Measurements from ENCODE around the gene PCDHB3. TPM values are rescaled to one million over a fixed set of nuclear protein-coding genes. Genes with fewer than 3 reads are reported as not detected.
"Not testable (repeated sequence)": the region's sequence is repeated elsewhere in the genome, so short reads cannot be mapped to it uniquely, and the experiment has no call there.

The PCDHB3 gene
- total RNA-seq, 2 donors from 2014 or later = 0.40 to 1.5 TPM

DNA sequence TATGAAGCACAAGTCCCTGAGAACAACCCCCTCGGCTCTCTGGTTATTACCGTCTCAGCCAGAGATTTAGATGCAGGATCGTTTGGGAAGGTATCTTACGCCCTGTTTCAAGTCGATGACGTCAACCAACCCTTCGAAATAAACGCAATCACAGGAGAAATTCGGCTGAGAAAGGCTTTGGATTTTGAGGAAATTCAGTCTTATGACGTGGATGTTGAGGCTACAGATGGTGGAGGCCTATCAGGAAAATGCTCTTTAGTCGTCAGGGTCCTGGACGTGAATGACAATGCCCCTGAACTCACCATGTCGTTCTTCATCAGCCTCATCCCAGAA lies 50.7 kb downstream of the PCDHB3 start:
- Histone ChIP-seq H3K4me3 (no peak overlapping the region), H3K36me3 (no peaks in the 10 kb centered on the region), H3K4me1 (no peaks in the 10 kb centered on the region), H3K9ac (ENCODE audit: low read depth in 2 of 2, low read length in 2 of 2) (no peak overlapping the region), H3K27ac (no peak overlapping the region), H3K9me3 (no peaks in the 10 kb centered on the region), H3K27me3 (no peaks in the 10 kb centered on the region)
- TF ChIP-seq, protein P1, sequence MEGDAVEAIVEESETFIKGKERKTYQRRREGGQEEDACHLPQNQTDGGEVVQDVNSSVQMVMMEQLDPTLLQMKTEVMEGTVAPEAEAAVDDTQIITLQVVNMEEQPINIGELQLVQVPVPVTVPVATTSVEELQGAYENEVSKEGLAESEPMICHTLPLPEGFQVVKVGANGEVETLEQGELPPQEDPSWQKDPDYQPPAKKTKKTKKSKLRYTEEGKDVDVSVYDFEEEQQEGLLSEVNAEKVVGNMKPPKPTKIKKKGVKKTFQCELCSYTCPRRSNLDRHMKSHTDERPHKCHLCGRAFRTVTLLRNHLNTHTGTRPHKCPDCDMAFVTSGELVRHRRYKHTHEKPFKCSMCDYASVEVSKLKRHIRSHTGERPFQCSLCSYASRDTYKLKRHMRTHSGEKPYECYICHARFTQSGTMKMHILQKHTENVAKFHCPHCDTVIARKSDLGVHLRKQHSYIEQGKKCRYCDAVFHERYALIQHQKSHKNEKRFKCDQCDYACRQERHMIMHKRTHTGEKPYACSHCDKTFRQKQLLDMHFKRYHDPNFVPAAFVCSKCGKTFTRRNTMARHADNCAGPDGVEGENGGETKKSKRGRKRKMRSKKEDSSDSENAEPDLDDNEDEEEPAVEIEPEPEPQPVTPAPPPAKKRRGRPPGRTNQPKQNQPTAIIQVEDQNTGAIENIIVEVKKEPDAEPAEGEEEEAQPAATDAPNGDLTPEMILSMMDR (IDR thresholded peaks at IDR 0.05) = no peak
- DNase-seq = no peak
- intact Hi-C loops (cut with DNase I) = no loop called here

DNA sequence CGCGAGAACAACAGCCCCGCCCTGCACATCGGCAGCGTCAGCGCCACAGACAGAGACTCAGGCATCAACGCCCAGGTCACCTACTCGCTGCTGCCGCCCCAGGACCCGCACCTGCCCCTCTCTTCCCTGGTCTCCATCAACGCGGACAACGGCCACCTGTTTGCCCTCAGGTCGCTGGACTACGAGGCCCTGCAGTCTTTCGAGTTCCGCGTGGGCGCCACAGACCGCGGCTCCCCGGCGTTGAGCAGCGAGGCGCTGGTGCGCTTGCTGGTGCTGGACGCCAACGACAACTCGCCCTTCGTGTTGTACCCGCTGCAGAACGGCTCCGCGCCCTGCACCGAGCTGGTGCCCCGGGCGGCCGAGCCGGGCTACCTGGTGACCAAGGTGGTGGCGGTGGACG lies 51.4 kb downstream of the PCDHB3 start:
- DNase-seq; intact Hi-C loops (cut with DNase I); H3K4me3 ChIP-seq; H3K9ac ChIP-seq (ENCODE audit: low read depth in 2 of 2, low read length in 2 of 2); H3K27me3 ChIP-seq; H3K27ac ChIP-seq; H3K4me1 ChIP-seq; H3K9me3 ChIP-seq; H3K36me3 ChIP-seq: not testable (repeated sequence)

DNA sequence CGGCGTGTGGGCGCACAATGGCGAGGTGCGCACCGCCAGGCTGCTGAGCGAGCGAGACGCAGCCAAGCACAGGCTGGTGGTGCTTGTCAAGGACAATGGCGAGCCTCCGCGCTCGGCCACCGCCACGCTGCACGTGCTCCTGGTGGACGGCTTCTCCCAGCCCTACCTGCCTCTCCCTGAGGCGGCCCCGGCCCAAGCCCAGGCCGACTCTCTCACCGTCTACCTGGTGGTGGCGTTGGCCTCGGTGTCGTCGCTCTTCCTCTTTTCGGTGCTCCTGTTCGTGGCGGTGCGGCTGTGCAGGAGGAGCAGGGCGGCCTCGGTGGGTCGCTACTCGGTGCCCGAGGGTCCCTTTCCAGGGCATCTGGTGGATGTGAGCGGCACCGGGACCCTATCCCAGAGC lies 51.8 kb downstream of the PCDHB3 start:
- intact Hi-C loops (cut with DNase I); H3K27ac ChIP-seq; DNase-seq: not testable (repeated sequence)

More for the DNA sequence above, 51.8 kb downstream of the PCDHB3 start:
- H3K4me3 ChIP-seq; H3K27me3 ChIP-seq; H3K9me3 ChIP-seq; H3K36me3 ChIP-seq; H3K4me1 ChIP-seq; H3K9ac ChIP-seq (ENCODE audit: low read depth in 2 of 2, low read length in 2 of 2): not testable (repeated sequence)

Other genes starting within 250 kb of the PCDHB3 start
- gene PCDHA10, start 244.6 kb upstream of the PCDHB3 start, total RNA-seq = under 1 TPM; 0.07 to 0.37 TPM
- not detected for gene PCDHA11, start 231.5 kb upstream of the PCDHB3 start, total RNA-seq
- gene PCDHA12, start 225.2 kb upstream of the PCDHB3 start, total RNA-seq = not detected
- gene PCDHA13, start 218.3 kb upstream of the PCDHB3 start, total RNA-seq = under 1 TPM; 0.05 TPM
- gene PCDHAC1, start 174.2 kb upstream of the PCDHB3 start, total RNA-seq = under 1 TPM; 0.10 to 0.11 TPM
- under 1 TPM; 0.05 to 0.32 TPM for gene PCDHAC2, start 134.0 kb upstream of the PCDHB3 start, total RNA-seq
- not detected for gene PCDHB1, start 49.1 kb upstream of the PCDHB3 start, total RNA-seq
- 1 to 10 TPM in 1 of 2 donors, under 1 TPM in 1; 0.40 to 1.6 TPM for gene PCDHB2, start 5.9 kb upstream of the PCDHB3 start, total RNA-seq
- gene PCDHB4, start 21.3 kb downstream of the PCDHB3 start, total RNA-seq = under 1 TPM; 0.17 to 0.96 TPM
- gene PCDHB5, start 34.7 kb downstream of the PCDHB3 start, total RNA-seq = under 1 TPM; 0.10 to 0.66 TPM
- gene PCDHB6, start 49.6 kb downstream of the PCDHB3 start, total RNA-seq = under 1 TPM; 0.11 to 0.15 TPM
- under 1 TPM; 0.15 to 0.40 TPM for gene PCDHB7, start 72.2 kb downstream of the PCDHB3 start, total RNA-seq
- gene PCDHB8, start 77.3 kb downstream of the PCDHB3 start, total RNA-seq = under 1 TPM; 0.25 to 0.40 TPM
- under 1 TPM; 0.17 to 0.53 TPM for gene PCDHB16, start 81.9 kb downstream of the PCDHB3 start, total RNA-seq
- under 1 TPM; 0.47 to 0.53 TPM for gene PCDHB9, start 86.7 kb downstream of the PCDHB3 start, total RNA-seq
- gene PCDHB10, start 91.9 kb downstream of the PCDHB3 start, total RNA-seq = 1 to 10 TPM in 1 of 2 donors, under 1 TPM in 1; 0.17 to 1.1 TPM
- gene PCDHB11, start 99.2 kb downstream of the PCDHB3 start, total RNA-seq = 1 to 10 TPM in 1 of 2 donors, under 1 TPM in 1; 0.59 to 2.2 TPM
- under 1 TPM; 0.40 to 0.56 TPM for gene PCDHB12, start 108.2 kb downstream of the PCDHB3 start, total RNA-seq
- 1 to 10 TPM in 1 of 2 donors, under 1 TPM in 1; 0.40 to 1.3 TPM for gene PCDHB13, start 113.4 kb downstream of the PCDHB3 start, total RNA-seq
- gene PCDHB14, start 122.9 kb downstream of the PCDHB3 start, total RNA-seq = 1 to 10 TPM in 1 of 2 donors, under 1 TPM in 1; 0.62 to 1.8 TPM
- gene PCDHB15, start 144.9 kb downstream of the PCDHB3 start, total RNA-seq = 1 to 10 TPM in 1 of 2 donors, under 1 TPM in 1; 0.27 to 1.8 TPM
- gene SLC25A2, start 203.6 kb downstream of the PCDHB3 start, total RNA-seq = 1 to 10 TPM in 1 of 2 donors, under 1 TPM in 1; 0.21 to 1.1 TPM
- gene TAF7, start 220.3 kb downstream of the PCDHB3 start, total RNA-seq = 10 to 100 TPM; 49.3 to 70.2 TPM
- under 1 TPM; 0.10 to 0.37 TPM for gene PCDHGA1, start 230.0 kb downstream of the PCDHB3 start, total RNA-seq
- gene PCDHGA2, start 238.3 kb downstream of the PCDHB3 start, total RNA-seq = under 1 TPM; 0.22 to 0.50 TPM
- gene PCDHGA3, start 243.4 kb downstream of the PCDHB3 start, total RNA-seq = under 1 TPM; 0.10 to 0.21 TPM
- gene PCDHGB1, start 249.6 kb downstream of the PCDHB3 start, total RNA-seq = 1 to 10 TPM in 1 of 2 donors, under 1 TPM in 1; 0.15 to 1.7 TPM

All from colonic mucosa (tissue), 4 donors.